HG03565 (cell line): Measurements from ENCODE around the gene ACACA.
"Not testable (repeated sequence)": the region's sequence is repeated elsewhere in the genome, so short reads cannot be mapped to it uniquely, and the experiment has no call there.

Experiments
- ATAC-seq: cut with Tn5 transposase; IDR thresholded peaks from one replicate; pipeline ENCODE4 v1.9.1; 2021; ENCODE audit warnings: mild to moderate bottlenecking, moderate library complexity; ENCODE audit not compliant: unreplicated experiment

The ACACA gene

DNA sequence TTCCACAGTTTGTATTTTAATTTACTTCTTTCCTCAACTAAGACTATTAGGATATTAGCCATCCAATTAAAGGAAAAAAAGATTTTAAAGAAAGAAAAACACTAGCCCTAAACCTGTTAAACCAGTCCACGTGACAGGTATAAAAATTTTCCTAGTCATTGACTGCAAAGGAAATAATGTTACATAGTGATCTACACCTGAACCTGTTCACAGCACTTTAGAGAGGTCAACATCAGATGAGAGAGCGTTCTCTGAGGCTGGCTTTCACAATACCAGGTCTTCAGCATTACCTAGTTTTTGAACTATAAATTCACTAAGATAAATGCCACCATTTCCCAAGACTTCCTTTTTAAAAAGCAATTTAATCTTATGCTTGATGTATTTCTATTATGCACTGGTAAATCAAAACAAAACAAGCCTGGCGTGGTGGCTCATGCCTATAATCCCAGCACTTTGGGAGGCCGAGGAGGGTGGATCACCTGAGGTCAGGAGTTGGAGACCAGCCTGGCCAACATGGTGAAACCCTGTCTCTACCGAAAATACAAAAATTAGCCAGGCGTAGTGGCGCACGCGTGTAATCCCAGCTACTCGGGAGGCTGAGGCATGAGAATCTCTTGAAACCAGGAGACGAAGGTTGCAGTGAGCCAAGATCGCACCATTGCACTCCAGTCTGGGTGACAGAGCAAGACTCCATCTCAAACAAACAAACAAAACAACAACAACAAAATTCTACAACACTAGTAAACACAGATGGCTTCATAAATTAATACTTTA is 49.7 kb downstream of the ACACA start:
- not testable (repeated sequence) for ATAC-seq

DNA sequence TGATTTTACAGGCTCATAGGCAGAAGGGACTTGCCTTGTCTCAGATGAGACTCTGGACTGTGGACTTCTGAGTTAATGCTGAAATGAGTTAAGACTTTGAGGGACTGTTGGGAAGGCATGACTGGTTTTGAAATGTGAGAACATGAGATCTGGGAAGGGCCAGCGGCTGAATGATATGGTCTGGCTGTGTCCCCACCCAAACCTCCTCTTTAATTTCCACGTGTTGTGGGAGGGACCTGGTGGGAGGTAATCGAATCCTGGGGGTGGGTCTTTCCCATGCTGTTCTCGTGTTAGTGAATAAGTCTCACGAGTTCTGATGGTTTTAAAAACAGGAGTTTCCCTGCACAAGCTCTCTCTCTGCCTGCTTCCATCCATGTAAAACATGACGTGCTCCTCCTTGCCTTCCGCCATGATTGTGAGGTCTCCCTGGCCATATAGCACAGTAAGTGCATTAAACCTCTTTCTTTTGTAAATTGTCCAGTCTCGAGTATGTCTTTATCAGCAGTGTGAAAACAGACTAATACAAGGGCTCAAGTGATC is 59.7 kb downstream of the ACACA start:
- not testable (repeated sequence) for ATAC-seq

GRCh38 chr17:37344519-37344918 is 62.1 kb downstream of the ACACA start:
- no peak for ATAC-seq

- no peak for ATAC-seq
These were observed 64.0 kb downstream of the ACACA start for GRCh38 chr17:37342589-37342988.

GRCh38 chr17:37340804-37341203 is 65.8 kb downstream of the ACACA start:
- no peak for ATAC-seq

DNA sequence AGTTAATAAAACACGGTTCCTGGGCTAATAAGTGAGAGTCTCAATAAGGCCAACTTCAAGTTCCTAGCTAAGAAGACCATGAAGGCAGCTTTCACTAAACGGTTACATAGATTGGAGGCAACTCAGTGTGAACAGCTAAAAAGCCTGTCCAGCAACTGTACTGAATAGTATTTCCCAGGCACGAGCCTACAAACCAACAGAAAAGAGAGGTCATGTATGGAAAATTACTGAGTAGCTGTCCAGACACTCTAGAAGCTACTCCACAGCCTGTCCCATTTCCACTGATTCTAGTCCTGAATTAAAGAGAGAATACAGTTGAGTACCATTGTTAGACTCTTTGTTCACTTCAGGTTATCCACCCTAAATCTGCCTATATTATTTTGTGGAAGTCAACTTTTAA is 67.3 kb downstream of the ACACA start:
- no peak for ATAC-seq

GRCh38 chr17:37338847-37339246 is 67.8 kb downstream of the ACACA start:
- no peak for ATAC-seq

GRCh38 chr17:37327341-37328090 is 79.1 kb downstream of the ACACA start:
- no peak for ATAC-seq

DNA sequence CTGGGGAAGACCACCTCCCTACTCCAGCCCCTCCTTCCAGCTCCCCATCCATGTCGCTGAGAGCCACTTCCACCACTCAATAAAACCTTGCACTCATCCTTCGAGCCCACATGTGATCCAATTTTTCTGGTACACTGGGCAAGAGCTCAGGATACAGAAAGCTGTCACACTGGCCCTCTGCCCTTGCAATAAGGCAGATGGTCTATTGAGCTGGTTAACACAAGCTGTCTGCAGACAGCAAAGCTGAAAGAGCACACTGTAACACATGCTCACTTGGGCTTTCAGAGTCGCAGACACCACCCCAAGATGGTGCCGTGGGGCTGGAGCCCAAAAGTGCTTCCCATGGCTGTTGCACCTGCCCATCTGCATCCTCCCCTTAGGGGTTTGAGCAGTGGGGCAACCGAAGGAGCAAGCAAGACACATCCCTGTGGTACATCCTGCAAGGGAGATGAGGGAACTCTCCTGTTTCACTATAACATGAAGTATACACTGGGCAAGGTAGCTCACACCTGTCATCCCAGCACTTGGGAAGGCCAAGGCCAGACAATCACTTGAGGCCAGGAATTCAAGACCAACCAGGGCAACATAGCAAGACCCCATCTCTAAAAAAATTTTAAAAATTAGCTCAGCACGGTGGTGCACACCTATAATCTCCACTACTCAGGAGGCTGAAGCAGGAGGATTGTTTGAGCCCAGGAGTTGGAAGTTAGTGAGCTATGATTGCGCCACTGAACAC is 83.6 kb downstream of the ACACA start:
- no peak for ATAC-seq

- ATAC-seq, result no peak
These were observed 84.5 kb downstream of the ACACA start for GRCh38 chr17:37322106-37322505.

- no peak for ATAC-seq
These were observed 87.6 kb downstream of the ACACA start for GRCh38 chr17:37318931-37319594.

DNA sequence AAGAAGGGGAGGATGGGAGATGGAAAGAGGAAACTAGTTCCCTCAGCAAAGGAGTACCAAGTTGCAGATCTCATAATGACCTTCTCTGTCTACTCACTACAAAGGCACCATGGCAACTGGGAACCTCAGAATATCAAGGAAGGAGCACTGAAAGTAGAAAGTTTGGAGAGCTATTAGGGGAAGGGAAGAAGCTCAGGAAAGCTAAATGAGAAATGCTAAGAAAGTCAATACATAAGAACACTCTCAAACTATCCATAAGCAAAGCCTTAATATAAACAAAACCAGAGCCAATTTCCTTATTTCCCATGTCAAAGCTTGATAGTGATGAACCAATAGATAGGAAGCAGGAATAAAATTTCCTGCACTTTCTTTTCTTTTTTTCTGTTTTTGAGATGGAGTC is 88.8 kb downstream of the ACACA start:
- no peak for ATAC-seq

DNA sequence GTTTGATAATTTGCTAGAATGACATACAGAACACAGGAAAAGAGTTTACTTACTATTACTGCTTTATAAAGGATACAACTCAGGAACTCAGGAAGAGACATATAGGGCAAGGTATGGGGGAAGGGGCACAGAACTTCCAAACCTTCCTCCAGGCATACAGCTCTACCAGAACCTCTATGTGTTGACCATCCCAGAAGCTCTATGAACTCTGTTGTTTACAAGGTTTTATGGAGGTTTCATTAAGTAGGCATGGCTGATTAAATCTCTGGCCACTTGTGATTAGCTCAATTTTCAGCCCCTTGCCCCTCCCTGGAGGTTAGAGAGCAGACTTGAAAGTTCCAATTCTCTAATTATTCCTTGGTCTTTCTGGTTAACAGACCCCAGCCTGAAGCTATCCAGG is 91.0 kb downstream of the ACACA start:
- no peak for ATAC-seq

GRCh38 chr17:37312137-37312923 is 94.3 kb downstream of the ACACA start:
- no peak for ATAC-seq

DNA sequence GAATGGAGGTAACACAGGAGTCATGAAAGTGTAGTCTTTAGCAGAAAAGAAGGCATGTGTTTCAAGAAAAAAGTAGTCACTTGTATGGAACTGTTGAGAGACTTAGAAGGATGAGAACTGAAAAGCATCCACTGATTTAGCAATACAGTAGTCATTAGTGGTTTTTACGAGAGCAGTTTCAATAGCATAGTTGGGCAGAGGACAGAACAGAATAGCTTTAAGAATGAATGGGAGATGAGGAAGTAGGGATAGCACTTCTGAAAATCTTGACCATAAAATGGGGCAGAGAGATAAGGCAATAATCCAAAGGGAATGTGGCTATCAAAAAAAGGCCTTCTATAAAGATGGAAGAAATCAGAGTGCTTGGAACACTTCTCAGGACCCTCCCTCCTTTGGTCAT is 95.7 kb downstream of the ACACA start:
- ATAC-seq, result no peak

DNA sequence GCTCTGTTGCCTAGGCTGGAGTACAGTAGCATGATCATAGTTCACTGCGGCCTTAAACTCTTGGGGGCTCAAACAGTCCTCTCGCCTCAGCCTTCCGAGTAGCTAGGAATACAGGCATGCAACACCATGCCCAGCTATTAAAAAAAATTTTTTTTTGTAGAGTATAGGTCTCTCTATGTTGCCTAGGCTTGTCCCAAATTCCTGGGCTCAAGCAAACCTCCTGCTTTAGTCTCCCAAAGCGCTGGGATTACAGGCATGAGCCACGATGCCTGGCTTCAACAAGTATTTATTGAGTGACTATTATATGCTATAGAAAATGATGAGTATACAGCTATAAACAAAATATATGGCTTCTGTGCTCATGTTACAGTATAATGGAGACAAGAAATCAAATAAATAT is 97.6 kb downstream of the ACACA start:
- ATAC-seq, result no peak

GRCh38 chr17:37305406-37305905 is 101.2 kb downstream of the ACACA start:
- no peak for ATAC-seq

DNA sequence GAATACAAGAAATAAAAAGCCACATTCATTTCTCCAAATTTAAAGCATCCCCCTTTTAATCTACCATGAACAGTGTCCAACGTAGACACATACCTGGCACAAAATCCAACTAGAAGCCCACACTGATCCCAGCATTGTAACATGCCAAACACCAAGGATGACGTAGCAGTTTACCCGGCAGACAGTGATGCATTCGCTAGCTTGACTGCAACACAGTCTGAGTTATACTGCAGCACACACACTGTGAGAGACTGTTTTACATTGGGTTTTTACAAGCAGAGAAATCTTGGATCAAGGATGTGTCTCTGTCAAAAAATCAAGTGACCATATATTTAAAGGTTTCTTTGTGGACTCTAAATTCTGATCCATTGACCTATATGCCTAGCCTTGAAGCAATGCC is 105.3 kb downstream of the ACACA start:
- ATAC-seq, result no peak

DNA sequence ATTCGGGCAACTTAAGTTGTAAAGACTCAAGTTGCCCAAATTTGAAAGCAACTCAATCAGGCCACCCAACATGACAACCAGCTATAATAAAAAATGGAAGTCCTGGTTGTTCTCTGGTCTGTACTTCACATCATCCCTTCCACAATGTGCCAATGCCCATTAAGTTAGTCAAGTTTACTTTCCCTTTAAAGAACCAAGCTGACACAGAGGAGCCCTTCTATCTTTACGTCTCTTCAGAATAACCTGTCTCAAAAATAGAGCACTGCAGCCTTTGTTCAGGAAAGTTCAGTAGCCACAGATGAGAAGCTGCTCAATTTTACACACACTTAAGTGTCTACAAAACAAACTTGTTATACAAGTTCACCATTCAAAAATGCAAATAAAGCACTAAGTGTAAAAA is 106.0 kb downstream of the ACACA start:
- ATAC-seq, result no peak
